Hematopoietic multipotent progenitor cell treated with erythropoietin and hydrocortisone succinate and interleukin-3 and kit ligand, for 15 days (in vitro differentiated cells): Measurements from ENCODE around the gene PTPN22.
A peak's percentile ranks its signal among the peaks of the same experiment; 100 is the strongest.

ENCODE experiments used
- DNase-seq: peaks from one replicate; pipeline ENCODE4 v3.0.0-alpha.2; 2015; ENCODE audit warnings: low spot score

Gene PTPN22

GRCh38 chr1:113802367-113803007, 69.0 kb downstream of the PTPN22 start:
- DNase-seq: no peak

GRCh38 chr1:113800487-113800886, 71.0 kb downstream of the PTPN22 start:
- no peak for DNase-seq

- DNase-seq: no peak
These were observed 74.0 kb downstream of the PTPN22 start for GRCh38 chr1:113797472-113797871.

- no peak for DNase-seq
These were observed 77.4 kb downstream of the PTPN22 start for GRCh38 chr1:113793878-113794834.

- no peak for DNase-seq
These were observed 78.5 kb downstream of the PTPN22 start for GRCh38 chr1:113792986-113793385.

- DNase-seq: no peak
These were observed 79.0 kb downstream of the PTPN22 start for GRCh38 chr1:113792471-113792870.

GRCh38 chr1:113788802-113789201, 82.7 kb downstream of the PTPN22 start:
- no peak for DNase-seq

GRCh38 chr1:113787663-113788062, 83.8 kb downstream of the PTPN22 start:
- no peak for DNase-seq

GRCh38 chr1:113786069-113786468, 85.4 kb downstream of the PTPN22 start:
- DNase-seq: no peak

- no peak for DNase-seq
These were observed 87.3 kb downstream of the PTPN22 start for GRCh38 chr1:113784104-113784779.

GRCh38 chr1:113783254-113784103, 88.0 kb downstream of the PTPN22 start:
- peak; percentile 70 for DNase-seq

- DNase-seq: no peak
These were observed 89.1 kb downstream of the PTPN22 start for GRCh38 chr1:113782406-113782805.

GRCh38 chr1:113780374-113781146, 91.0 kb downstream of the PTPN22 start:
- peak; percentile 35 for DNase-seq

GRCh38 chr1:113779542-113779941, 92.0 kb downstream of the PTPN22 start:
- peak; percentile 50 for DNase-seq

GRCh38 chr1:113777561-113777960, 94.0 kb downstream of the PTPN22 start:
- DNase-seq: peak; percentile 58

GRCh38 chr1:113770031-113770430, 101.5 kb downstream of the PTPN22 start:
- no peak for DNase-seq

GRCh38 chr1:113769601-113769970, 101.9 kb downstream of the PTPN22 start:
- no peak for DNase-seq

GRCh38 chr1:113768916-113769600, 102.5 kb downstream of the PTPN22 start:
- no peak for DNase-seq

GRCh38 chr1:113765306-113766230, 105.9 kb downstream of the PTPN22 start:
- no peak for DNase-seq
